SH-SY5Y (cell line): ENCODE data around the gene N4BP2.

Experiments used
- GATA2 ChIP-seq: IDR thresholded peaks from 2 replicates; pipeline ENCODE4 v1.6.1; 2011; ENCODE audit warnings: mild to moderate bottlenecking, low read depth, low read length
- GATA3 ChIP-seq: IDR thresholded peaks from 2 replicates; pipeline ENCODE4 v1.6.1; 2011; ENCODE audit warnings: low read depth, mild to moderate bottlenecking, low read length, moderate library complexity

DNA sequence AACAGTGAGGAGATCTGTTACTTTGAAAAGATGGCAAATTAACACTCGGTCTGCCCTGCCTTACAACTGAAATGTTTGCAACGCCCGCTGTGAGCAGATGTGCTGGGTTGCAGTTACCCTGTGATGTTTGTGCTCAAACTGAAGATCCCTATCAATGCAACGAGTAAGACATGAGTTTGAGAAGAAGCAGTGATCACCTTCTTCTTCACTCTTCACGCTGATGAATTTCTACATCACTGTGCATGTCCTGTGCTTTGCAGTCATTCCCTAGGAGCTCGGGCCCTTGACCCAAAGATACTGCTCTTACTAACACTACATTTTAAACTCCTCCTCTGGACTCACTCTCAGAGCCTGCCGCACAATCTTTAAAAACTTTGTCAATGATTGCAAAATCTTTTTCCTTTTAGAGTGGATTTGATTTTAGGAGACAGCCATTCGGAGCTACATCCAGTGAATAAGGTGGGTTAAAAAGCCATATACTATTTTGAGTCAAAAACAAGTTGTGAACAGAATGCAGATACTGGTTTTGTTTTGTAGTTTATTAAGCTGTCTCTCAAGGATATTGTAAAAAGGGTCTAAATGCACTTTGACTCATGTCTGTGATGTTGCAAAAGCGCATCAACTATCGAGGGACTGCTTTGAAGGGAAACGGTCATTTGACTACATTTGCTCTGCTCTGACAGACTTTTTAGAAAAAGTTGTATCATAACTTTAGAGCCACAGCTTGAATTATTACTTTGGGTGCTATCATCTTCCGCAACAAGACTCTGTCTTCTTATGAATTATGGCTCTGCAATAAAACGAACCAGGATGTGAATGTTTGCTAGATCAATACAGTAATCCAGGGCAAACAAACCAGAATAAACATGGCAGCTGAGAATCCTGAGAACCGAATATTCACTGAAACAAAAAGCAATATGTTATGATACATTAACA is 134.5 kb downstream of the N4BP2 start:
- TF ChIP-seq GATA2 (no peak), GATA3 (no peak)
